ENCODE results near the gene KLHDC8A. TPM values are rescaled to one million over a fixed set of nuclear protein-coding genes. Genes with fewer than 3 reads are reported as not detected.

Gene KLHDC8A
- polyA plus RNA-seq, 1 experiment: not detected

- ChIA-PET CTCF (interaction anchor here (0.7 to 1.6 kb wide), 5 partner anchors 10 to 125 kb away, joined by 3 to 4 read pairs (median 3); no protein-coding TSS in a partner anchor), POLR2A (no interaction called here)
- no peak overlapping the region for H3K4me3 ChIP-seq (ENCODE audit: low read depth, low read length)
- H3K27me3 ChIP-seq (ENCODE audit: control insufficient read depth, insufficient read depth, low read length): peaks cover 38% of the 10 kb centered on the region
- DNase-seq (ENCODE audit: low read depth): no peak
- TF ChIP-seq CTCF (IDR thresholded peaks at IDR 0.05; ENCODE audit: insufficient read depth, low read depth, low read length): no peak
- no peaks in the 10 kb centered on the region for H3K36me3 ChIP-seq (ENCODE audit: control insufficient read depth, insufficient read depth, low read length)
Measured at GRCh38 chr1:205359771-205360565, 3.2 kb upstream of the KLHDC8A start.

GRCh38 chr1:205358579-205358978 is 1.9 kb upstream of the KLHDC8A start:
- POLR2A ChIA-PET: no interaction called here
- no peak for TF ChIP-seq CTCF (IDR thresholded peaks at IDR 0.05; ENCODE audit: insufficient read depth, low read depth, low read length)
- CTCF ChIA-PET: interaction anchor here (1.0 to 1.1 kb wide), 3 partner anchors 17 to 72 kb away, joined by 3 to 4 read pairs (median 3); no protein-coding TSS in a partner anchor

GRCh38 chr1:205357567-205357966 is 845 bp upstream of the KLHDC8A start:
- Histone ChIP-seq H3K36me3 (ENCODE audit: control insufficient read depth, insufficient read depth, low read length) (no peaks in the 10 kb centered on the region), H3K4me3 (ENCODE audit: low read depth, low read length) (no peak overlapping the region), H3K27me3 (ENCODE audit: control insufficient read depth, insufficient read depth, low read length) (peaks cover 38% of the 10 kb centered on the region)
- DNase-seq (ENCODE audit: low read depth): no peak
- ChIA-PET POLR2A (no interaction called here), CTCF (interaction anchor here (1.0 to 6.5 kb wide), 4 partner anchors 18 to 128 kb away, joined by 3 to 119 read pairs (median 7); no protein-coding TSS in a partner anchor)
- TF ChIP-seq CTCF (IDR thresholded peaks at IDR 0.05; ENCODE audit: insufficient read depth, low read depth, low read length): no peak

More at GRCh38 chr1:205358579-205358978, 1.9 kb upstream of the KLHDC8A start:
- no peaks in the 10 kb centered on the region for H3K36me3 ChIP-seq (ENCODE audit: control insufficient read depth, insufficient read depth, low read length)
- H3K27me3 ChIP-seq (ENCODE audit: control insufficient read depth, insufficient read depth, low read length): peaks cover 38% of the 10 kb centered on the region
- no peak for DNase-seq (ENCODE audit: low read depth)
- no peak overlapping the region for H3K4me3 ChIP-seq (ENCODE audit: low read depth, low read length)

- no peaks in the 10 kb centered on the region for H3K36me3 ChIP-seq (ENCODE audit: control insufficient read depth, insufficient read depth, low read length)
- TF ChIP-seq CTCF (IDR thresholded peaks at IDR 0.05; ENCODE audit: insufficient read depth, low read depth, low read length): no peak
- H3K27me3 ChIP-seq (ENCODE audit: control insufficient read depth, insufficient read depth, low read length): peaks cover 31% of the 10 kb centered on the region
- ChIA-PET CTCF (interaction anchor here (0.8 to 6.5 kb wide), 27 partner anchors 10 to 216 kb away, joined by 3 to 119 read pairs (median 7); partner anchors contain the start of gene CDK18), POLR2A (no interaction called here)
- H3K4me3 ChIP-seq (ENCODE audit: low read depth, low read length): no peak overlapping the region
- DNase-seq (ENCODE audit: low read depth): no peak
Measured at GRCh38 chr1:205355075-205355453, 1.7 kb downstream of the KLHDC8A start.

GRCh38 chr1:205354259-205355074 is 2.3 kb downstream of the KLHDC8A start:
- Histone ChIP-seq H3K27me3 (ENCODE audit: control insufficient read depth, insufficient read depth, low read length) (peaks cover 28% of the 10 kb centered on the region), H3K36me3 (ENCODE audit: control insufficient read depth, insufficient read depth, low read length) (no peaks in the 10 kb centered on the region), H3K4me3 (ENCODE audit: low read depth, low read length) (no peak overlapping the region)
- CTCF ChIA-PET: interaction anchor here (0.6 to 6.5 kb wide), 48 partner anchors 9 to 395 kb away, joined by 3 to 119 read pairs (median 5); partner anchors contain the start of gene CDK18
- DNase-seq (ENCODE audit: low read depth): no peak
- TF ChIP-seq CTCF (IDR thresholded peaks at IDR 0.05; ENCODE audit: insufficient read depth, low read depth, low read length): peak; percentile 88
- POLR2A ChIA-PET: no interaction called here
